GM03348 (cell line): Measurements from ENCODE around the gene NSD2.
A peak's percentile ranks its signal among the peaks of the same experiment; 100 is the strongest.
"Not testable (repeated sequence)": the region's sequence is repeated elsewhere in the genome, so short reads cannot be mapped to it uniquely, and the experiment has no call there.

ENCODE experiments used
- DNase-seq: peaks from one replicate; pipeline ENCODE4 v3.0.0; 2012; ENCODE audit warnings: low spot score

NSD2 gene

GRCh38 chr4:1899149-1900086 lies 28.2 kb downstream of the NSD2 start:
- peak; percentile 93 for DNase-seq

- DNase-seq = no peak
Observed at GRCh38 chr4:1900087-1900433, 28.9 kb downstream of the NSD2 start.

- DNase-seq = no peak
Observed at GRCh38 chr4:1900624-1901023, 29.4 kb downstream of the NSD2 start.

DNA sequence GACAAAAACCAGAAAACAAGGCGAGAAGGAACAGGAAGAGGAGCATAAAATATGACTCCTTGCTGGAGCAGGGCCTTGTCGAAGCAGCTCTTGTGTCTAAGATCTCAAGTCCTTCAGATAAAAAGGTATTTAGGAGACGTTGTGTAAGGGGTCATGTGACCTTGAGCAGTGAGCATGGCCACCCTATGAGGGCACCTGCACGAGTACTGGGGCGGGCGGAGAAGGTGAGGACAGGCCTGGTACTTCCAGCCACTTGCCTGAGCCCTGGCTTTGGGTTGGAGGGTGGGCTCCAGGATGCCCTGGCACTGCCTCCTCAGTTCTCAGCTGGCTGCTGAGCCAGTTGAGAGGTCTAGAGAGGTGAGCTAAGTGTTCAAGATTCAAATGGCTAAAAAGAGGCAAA lies 29.9 kb downstream of the NSD2 start:
- DNase-seq = no peak

DNA sequence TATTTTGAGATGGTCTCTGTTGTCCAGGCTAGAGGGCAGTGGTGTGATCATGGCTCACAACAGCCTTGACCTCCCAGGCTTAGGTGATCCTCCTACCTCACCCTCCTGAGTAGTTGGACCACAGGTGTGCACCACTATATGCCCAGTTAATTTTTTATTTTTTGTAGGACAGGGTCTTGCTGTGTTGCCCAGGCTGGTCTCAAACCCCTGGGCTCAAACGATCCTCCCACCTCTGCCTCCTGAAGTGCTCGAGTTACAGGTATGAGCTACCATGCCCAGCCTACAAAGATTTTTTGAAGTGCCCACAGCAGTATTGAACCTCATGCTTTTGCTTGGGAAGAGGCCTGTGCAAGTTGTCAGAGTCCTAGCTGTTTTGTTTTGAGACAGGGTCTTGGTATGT lies 31.1 kb downstream of the NSD2 start:
- no peak for DNase-seq

DNA sequence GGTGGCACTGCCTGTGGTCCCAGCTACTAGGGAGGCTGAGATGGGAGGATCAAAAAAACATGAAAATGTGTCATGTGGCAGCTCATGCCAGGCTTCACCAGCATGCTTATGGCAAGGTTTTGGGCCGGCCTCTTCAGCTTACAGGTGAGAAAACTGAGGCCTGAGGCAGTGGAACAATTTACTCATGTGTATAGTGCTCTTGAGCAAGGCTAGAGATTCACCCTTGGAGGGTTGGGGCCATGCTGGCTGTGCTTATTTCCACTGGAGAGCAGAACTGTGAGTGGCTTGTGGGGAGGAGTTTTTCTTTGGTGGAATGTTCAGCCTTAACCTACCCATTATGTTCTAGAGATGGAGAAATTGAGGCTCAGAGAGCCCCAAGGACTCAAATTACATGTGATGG lies 31.8 kb downstream of the NSD2 start:
- DNase-seq = no peak

- DNase-seq = no peak
Observed at GRCh38 chr4:1904042-1904441, 32.8 kb downstream of the NSD2 start.

- no peak for DNase-seq
Observed at GRCh38 chr4:1907848-1908525, 36.8 kb downstream of the NSD2 start.

GRCh38 chr4:1909696-1910095 lies 38.5 kb downstream of the NSD2 start:
- DNase-seq = not testable (repeated sequence)

DNA sequence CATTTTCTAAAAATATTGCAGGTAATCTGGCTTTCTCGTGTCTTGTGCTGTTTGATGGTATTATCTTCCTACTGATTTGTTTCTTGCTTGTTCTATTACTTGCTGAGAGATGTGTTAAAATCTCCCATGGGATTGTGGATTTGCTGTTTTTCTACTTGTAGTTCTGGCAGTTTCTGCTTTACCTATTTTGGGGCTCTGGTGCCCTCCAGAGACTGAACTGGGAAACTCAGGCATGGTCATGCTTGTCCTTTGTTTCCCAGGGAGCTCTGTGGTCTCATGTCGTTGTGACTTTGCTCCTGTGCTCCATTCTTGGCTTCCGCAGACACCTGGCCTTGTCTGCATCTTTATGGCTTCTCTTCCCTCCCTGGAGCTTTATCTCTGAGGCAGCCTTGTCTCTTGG lies 39.5 kb downstream of the NSD2 start:
- peak; percentile 81 for DNase-seq

DNA sequence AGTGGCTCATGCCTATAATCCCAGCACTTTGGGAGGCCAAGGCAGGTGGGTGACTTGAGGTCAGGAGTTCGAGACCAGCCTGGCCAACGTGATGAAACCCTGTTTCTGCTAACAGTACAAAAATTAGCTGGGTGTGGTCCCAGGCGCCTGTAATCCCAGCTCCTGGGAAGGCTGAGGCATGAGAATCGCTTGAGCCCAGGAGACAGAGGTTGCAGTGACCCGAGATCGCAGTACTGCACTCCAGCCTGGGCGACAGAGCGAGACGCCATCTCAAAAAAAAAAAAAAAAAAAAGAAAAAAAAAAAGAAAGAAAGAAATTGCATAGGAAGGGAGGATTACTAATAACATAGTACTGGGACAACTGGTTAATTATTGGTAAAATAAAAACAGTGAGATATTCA lies 40.1 kb downstream of the NSD2 start:
- not testable (repeated sequence) for DNase-seq

- no peak for DNase-seq
Observed at GRCh38 chr4:1922821-1923220, 51.6 kb downstream of the NSD2 start.

DNA sequence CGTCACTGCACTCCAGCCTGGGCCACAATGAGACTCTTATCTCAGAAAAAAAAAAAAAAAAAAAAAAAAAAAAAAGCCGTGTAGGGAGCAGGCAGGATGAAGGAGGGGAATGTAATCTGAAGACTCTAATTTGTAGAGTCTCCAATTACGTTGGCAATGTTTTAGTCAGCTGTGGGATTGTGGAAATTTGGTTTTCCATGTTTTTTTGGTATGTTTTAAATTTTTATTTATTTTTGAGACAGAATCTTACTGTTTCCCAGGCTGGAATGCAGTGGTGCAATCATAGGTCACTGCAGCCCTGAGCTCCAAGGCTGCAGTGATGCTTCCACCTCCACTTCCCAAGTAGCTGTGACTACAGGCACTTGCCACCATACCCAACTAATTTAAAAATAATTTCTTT lies 56.5 kb downstream of the NSD2 start:
- DNase-seq = no peak

GRCh38 chr4:1928356-1929239 lies 57.4 kb downstream of the NSD2 start:
- DNase-seq = no peak

GRCh38 chr4:1932736-1933135 lies 61.5 kb downstream of the NSD2 start:
- no peak for DNase-seq

GRCh38 chr4:1933700-1934099 lies 62.5 kb downstream of the NSD2 start:
- DNase-seq = no peak

- no peak for DNase-seq
Observed at GRCh38 chr4:1937550-1937949, 66.4 kb downstream of the NSD2 start.

DNA sequence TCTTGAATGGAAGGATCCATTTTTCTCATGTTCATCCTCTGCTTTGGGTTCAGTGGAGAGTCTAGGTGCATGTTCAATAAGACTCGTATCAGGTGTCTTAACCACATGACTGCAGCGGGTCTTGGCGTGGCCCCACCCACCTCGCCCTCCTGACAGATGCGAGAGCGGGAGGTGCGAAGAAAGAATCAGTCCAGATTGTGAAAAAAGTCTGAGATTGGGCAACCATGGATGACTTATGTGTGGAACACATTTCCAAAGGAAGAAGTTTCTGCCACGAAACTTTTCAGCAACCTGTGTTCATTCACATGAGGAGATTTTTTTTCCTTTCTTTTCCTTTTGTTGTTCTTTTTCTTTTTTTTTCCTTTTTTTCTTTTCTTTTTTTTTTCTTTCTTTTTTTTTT lies 66.8 kb downstream of the NSD2 start:
- DNase-seq = no peak

- DNase-seq = peak; percentile 74
Observed at GRCh38 chr4:1939664-1940509, 68.7 kb downstream of the NSD2 start.

GRCh38 chr4:1940566-1940965 lies 69.4 kb downstream of the NSD2 start:
- DNase-seq = no peak

- DNase-seq = no peak
Observed at GRCh38 chr4:1943928-1944327, 72.7 kb downstream of the NSD2 start.
